Measurements from ENCODE around the gene ZC3H12A. TPM values are rescaled to one million over a fixed set of nuclear protein-coding genes. Genes with fewer than 3 reads are reported as not detected.

ZC3H12A gene
- total and polyA plus RNA-seq, 3 donors from 2014 or later = 6.3 to 9.0 (median 8.2) TPM

DNA sequence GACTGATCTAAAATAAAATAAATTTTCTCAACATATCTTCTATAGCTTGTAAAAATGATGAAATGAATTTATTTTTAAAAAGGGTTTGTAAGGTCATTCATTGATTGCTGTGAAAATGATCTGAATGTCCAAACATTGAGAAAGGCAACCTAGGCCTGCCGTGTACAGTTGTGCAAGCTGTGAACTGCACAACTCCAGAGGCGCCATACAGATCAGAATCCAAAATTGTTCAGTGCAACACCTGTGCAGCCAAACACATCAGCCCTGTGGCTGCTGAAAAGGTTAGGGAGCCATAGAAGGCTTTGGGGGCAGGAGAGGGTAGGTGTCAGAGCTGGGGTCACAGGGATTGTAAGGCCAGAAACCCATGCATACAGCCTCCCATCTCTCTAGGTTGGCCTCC is 9.9 kb upstream of the ZC3H12A start:
- intact Hi-C loops (cut with DNase I; ENCODE audit: low total_unique reads) = no loop called here
- Histone ChIP-seq H3K27ac (no peak overlapping the region), H3K9me3 (no peaks in the 10 kb centered on the region), H3K36me3 (ENCODE audit: low read depth, missing control alignments) (no peaks in the 10 kb centered on the region), H3K27me3 (no peaks in the 10 kb centered on the region), H3K4me3 (no peak overlapping the region), H3K4me1 (no peaks in the 10 kb centered on the region)
- WGBS, 2 donors = 70 to 93% methylated on average over 2 of the region's 2 CpGs
- TF ChIP-seq, protein P1, sequence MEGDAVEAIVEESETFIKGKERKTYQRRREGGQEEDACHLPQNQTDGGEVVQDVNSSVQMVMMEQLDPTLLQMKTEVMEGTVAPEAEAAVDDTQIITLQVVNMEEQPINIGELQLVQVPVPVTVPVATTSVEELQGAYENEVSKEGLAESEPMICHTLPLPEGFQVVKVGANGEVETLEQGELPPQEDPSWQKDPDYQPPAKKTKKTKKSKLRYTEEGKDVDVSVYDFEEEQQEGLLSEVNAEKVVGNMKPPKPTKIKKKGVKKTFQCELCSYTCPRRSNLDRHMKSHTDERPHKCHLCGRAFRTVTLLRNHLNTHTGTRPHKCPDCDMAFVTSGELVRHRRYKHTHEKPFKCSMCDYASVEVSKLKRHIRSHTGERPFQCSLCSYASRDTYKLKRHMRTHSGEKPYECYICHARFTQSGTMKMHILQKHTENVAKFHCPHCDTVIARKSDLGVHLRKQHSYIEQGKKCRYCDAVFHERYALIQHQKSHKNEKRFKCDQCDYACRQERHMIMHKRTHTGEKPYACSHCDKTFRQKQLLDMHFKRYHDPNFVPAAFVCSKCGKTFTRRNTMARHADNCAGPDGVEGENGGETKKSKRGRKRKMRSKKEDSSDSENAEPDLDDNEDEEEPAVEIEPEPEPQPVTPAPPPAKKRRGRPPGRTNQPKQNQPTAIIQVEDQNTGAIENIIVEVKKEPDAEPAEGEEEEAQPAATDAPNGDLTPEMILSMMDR (IDR thresholded peaks at IDR 0.05) = no peak
- no peak for TF ChIP-seq POLR2A (IDR thresholded peaks at IDR 0.05)
- DNase-seq = no peak

DNA sequence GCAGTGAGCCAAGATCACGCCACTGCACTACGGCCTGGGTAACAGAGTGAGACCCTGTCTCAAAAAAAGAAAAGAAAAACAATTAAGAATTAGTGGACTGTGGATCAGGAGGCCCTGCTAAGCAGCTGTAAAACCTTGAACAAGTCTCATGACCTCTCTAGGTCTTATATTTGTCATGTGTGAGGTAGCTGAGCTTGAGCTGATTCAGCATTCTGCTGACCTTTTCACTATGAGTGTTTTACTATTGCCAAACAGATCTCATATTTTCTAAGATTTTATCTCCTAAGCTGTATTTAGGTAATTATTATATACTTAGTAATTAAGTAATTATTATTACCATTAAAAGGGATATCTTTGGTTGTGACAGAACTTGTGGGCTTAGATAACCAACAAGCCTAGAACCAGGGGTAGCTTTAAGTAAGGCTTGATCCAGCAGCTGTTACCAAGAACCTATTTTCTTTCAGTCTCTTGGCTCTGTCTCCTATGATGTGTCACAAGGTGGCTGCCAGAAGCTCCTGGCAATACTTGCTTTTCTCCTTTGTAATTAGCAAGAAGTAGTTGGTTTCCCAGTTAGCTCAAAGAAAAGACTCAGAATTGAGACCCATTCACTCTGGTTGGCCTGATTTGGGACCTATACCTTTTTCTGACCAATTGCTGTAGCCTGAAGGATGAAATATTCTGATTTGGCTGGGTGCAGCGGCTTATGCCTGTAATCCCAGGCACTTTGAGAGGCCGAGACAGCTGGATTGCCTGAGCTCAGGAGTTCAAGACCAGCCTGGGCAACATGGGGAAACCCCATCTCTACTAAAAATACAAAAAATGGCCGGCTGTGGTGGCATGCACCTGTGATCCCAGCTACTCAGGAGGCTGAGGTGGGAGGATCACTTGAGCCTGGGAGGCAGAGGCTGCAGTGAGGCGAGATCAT is 8.5 kb upstream of the ZC3H12A start:
- 91% methylated on average over 6 of the region's 6 CpGs for WGBS, 2 donors
- H3K27ac ChIP-seq = no peak overlapping the region
- H3K36me3 ChIP-seq (ENCODE audit: low read depth, missing control alignments) = no peaks in the 10 kb centered on the region
- no peaks in the 10 kb centered on the region for H3K4me1 ChIP-seq
- TF ChIP-seq POLR2A (IDR thresholded peaks at IDR 0.05) = no peak
- TF ChIP-seq, protein P1 (IDR thresholded peaks at IDR 0.05) = no peak
- no peaks in the 10 kb centered on the region for H3K9me3 ChIP-seq
- intact Hi-C loops (cut with DNase I; ENCODE audit: low total_unique reads) = no loop called here
- no peaks in the 10 kb centered on the region for H3K27me3 ChIP-seq
- H3K4me3 ChIP-seq = no peak overlapping the region
- DNase-seq = no peak

DNA sequence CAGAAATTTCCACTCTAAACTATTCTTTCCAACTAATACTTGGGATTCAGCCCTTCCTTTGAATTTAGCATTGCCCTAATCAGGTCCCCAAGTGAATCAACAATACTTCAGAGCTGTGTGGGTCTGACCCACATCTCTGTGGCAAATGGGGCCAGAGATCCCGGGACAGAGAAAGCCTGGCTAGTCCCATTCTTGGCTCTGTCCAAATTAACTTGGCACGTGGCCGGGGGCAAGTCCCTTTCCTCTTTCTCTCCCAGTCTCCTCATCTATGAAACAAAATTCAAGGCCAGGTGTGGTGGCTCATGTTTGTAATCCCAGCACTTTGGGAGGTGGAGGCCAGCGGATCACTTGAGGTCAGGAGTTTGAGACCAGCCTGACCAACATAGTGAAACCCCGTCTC is 6.3 kb upstream of the ZC3H12A start:
- Histone ChIP-seq H3K4me3 (no peak overlapping the region), H3K4me1 (peaks cover 9% of the 10 kb centered on the region), H3K36me3 (ENCODE audit: low read depth, missing control alignments) (no peaks in the 10 kb centered on the region), H3K27ac (no peak overlapping the region), H3K9me3 (no peaks in the 10 kb centered on the region), H3K27me3 (no peaks in the 10 kb centered on the region)
- WGBS, 2 donors = 78 to 91% methylated on average over 5 of the region's 5 CpGs
- intact Hi-C loops (cut with DNase I; ENCODE audit: low total_unique reads) = no loop called here
- no peak for DNase-seq
- TF ChIP-seq, protein P1 (IDR thresholded peaks at IDR 0.05) = no peak
- TF ChIP-seq POLR2A (IDR thresholded peaks at IDR 0.05) = no peak

DNA sequence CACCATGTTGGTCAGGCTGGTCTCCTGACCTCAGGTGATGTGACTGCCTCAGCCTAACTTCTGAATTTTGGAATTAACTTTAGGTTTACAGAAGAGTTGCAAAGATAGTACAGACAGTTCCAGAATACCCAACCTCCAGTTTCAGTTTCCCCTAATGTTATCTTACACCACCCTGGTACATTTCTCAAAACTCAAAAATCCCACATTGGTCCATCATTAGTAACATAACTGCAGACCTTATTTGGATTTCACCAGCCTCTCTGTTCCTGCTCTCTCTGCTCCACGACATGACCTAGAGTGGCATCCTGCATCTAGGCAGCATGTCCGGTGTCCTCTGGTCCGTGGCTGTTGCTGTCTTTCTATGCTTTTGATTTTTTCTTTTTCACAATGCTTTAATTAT is 5.0 kb upstream of the ZC3H12A start:
- Histone ChIP-seq H3K27me3 (no peaks in the 10 kb centered on the region), H3K36me3 (ENCODE audit: low read depth, missing control alignments) (no peaks in the 10 kb centered on the region), H3K27ac (no peak overlapping the region), H3K9me3 (no peaks in the 10 kb centered on the region), H3K4me1 (peaks cover 14% of the 10 kb centered on the region), H3K4me3 (no peak overlapping the region)
- TF ChIP-seq, protein P1 (IDR thresholded peaks at IDR 0.05) = no peak
- TF ChIP-seq POLR2A (IDR thresholded peaks at IDR 0.05) = no peak
- DNase-seq = no peak
- 75 to 84% methylated on average over 3 of the region's 3 CpGs for WGBS, 2 donors
- intact Hi-C loops (cut with DNase I; ENCODE audit: low total_unique reads) = no loop called here

Measured in testis (tissue), 3 donors.